D341Med (cell line): ENCODE data around the gene CAPZA3.
"Not testable (repeated sequence)": the region's sequence is repeated elsewhere in the genome, so short reads cannot be mapped to it uniquely, and the experiment has no call there.

Experiments used
- DNase-seq: peaks from one replicate; pipeline ENCODE4 v3.0.0; 2012; ENCODE audit warnings: low spot score

The CAPZA3 gene

GRCh38 chr12:18754124-18754707 lies 16.3 kb downstream of the CAPZA3 start:
- DNase-seq: no peak

- no peak for DNase-seq
Measured at GRCh38 chr12:18755341-18755740, 17.4 kb downstream of the CAPZA3 start.

GRCh38 chr12:18766479-18766878 lies 28.6 kb downstream of the CAPZA3 start:
- DNase-seq: not testable (repeated sequence)

- DNase-seq: no peak
Measured at GRCh38 chr12:18782827-18783226, 44.9 kb downstream of the CAPZA3 start.

- DNase-seq: not testable (repeated sequence)
Measured at GRCh38 chr12:18785465-18785864, 47.5 kb downstream of the CAPZA3 start.
